Metanephros (tissue), 2 donors: ENCODE measurements around the gene CHURC1. TPM values are rescaled to one million over a fixed set of nuclear protein-coding genes. Genes with fewer than 3 reads are reported as not detected.

ENCODE experiments used
- small RNA-seq: library from RNA; depleted of rRNA; stranded (forward); fragments of <200 nt; gene quantifications from one replicate; pipeline ENCODE3, GENCODE V24; 2014; ENCODE audit warnings: low replicate concordance
- total RNA-seq: library from RNA; depleted of rRNA; stranded (reverse); fragments of >200 nt; gene quantifications from one replicate; pipeline ENCODE4 v1.2.3, GENCODE V29; 2014

Gene CHURC1
- total RNA-seq, result 39.7 TPM

GRCh38 chr14:64914237-64915028, at the start of gene CHURC1:
CHURC1 (plus strand) TSS chr14:64914455; CDS start chr14:64914496, 41 bp downstream.

DNA sequence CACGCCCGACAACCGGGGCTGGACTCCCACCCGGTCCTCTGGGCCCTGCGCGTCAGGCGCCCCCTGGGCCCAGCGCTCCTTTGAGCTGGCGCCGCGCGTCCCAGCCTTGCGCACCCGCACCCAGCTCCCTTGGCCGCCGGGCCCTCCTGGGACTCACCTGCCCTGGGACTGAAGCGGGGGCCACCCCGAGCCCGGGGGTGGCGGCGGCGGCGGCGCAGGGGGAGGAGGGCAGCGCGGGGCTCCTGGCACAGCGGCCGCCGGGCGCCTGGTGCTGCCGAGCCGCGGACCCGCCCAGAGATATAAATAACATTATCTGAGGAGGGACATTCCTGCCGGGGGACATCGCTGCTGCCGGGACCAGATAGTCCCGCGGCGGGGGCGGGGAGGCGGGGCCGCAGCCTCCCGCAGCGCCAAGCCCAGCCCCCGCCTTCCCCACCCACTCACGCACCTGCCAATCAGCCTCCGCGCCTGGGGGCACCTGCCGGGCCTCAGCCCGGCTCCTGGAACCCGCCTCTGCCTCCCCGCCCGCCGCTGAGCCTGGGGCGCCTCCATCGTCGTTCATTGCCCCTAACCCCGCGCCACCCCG, 34.5 kb upstream of the CHURC1 start, which contains the start of gene SPTB:
TSS of gene SPTB (minus strand) at position 273 of the 586 bp plus-strand sequence. CDS start 56,813 bp downstream, outside the sequence.

DNA sequence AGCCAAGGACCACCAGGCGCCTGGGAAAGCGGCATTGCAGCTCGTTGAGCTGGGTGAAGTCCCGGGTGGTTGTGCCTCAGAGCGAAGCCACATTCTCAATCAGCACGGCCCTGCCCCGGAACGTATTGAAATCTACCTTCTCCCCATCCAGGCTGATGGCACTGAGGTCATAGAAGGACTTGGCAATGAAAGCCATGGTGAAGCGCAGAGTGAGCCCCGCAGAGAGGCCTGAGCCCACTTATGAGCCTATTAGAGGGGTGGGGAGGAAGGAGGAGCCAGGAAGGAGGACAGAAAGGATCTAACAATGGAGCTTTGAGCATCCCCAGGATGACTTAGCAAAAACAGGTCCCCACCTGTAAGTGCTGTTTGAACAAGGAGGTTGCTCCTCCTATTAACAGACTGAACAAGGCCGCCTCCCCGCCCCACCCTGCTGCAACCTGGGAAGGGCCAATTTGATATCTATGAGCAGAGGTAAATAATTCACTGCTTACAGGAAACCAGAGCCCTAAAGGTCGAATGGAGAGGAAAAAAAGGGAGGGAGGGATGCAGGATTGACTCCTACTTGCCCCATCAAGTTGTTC, 28.4 kb downstream of the CHURC1 start, which contains the start of gene GPX2:
TSS of gene GPX2 (minus strand) at position 215 of the 581 bp plus-strand sequence. CDS start at position 196, 19 bp downstream.

GRCh38 chr14:64971943-64972791, 57.9 kb downstream of the CHURC1 start, which contains the start of gene RAB15:
RAB15 (minus strand) TSS chr14:64972336; CDS start chr14:64972076, 260 bp downstream.

Small RNAs within 50 kb of the gene (small RNA-seq; reads per million reads assigned to genes)
- not detected for gene RPPH1-2P

Other genes starting within 250 kb of the CHURC1 start
- 108 TPM for gene PLEKHG3, start 210.0 kb upstream of the CHURC1 start, total RNA-seq
- 89.3 TPM for gene SPTB, start 34.5 kb upstream of the CHURC1 start, total RNA-seq
- 2.5 TPM for gene GPX2, start 28.3 kb downstream of the CHURC1 start, total RNA-seq
- 6.5 TPM for gene RAB15, start 57.9 kb downstream of the CHURC1 start, total RNA-seq
- gene FNTB, start 72.4 kb downstream of the CHURC1 start, total RNA-seq, result 28.1 TPM
- gene MAX, start 188.1 kb downstream of the CHURC1 start, total RNA-seq, result 38.5 TPM